Endothelial cell of umbilical vein (primary cell): ENCODE measurements around the gene FBXO21. TPM values are rescaled to one million over a fixed set of nuclear protein-coding genes. Genes with fewer than 3 reads are reported as not detected.
A peak's percentile ranks its signal among the peaks of the same experiment; 100 is the strongest.

ENCODE experiments used
- BruUV-seq: library from RNA; stranded (reverse); fragments of 400-500 nt; replicated peaks from 2 replicates; lab custom pipeline; 2021; lab: Mats Ljungman, UMichigan
- CTCF ChIA-PET: fragments of 300-600, 350-600 bp; sonication (Branson Sonifier 250); formaldehyde crosslinking; loops from one replicate; lab custom pipeline; 2021; ENCODE audit warnings: antibody characterized with exemption, inconsistent platforms; lab: Charles Lee
- POLR2A ChIA-PET: fragments of 300-600, 350-600 bp; sonication (Branson Sonifier 250); formaldehyde crosslinking; loops from one replicate; lab custom pipeline; 2021; ENCODE audit warnings: antibody characterized with exemption, inconsistent platforms; lab: Charles Lee
- DNase-seq: peaks from one replicate; pipeline ENCODE4 v3.0.0-alpha.2; 2011; ENCODE audit warnings: low read depth, low spot score
- FAIRE-seq: peaks from 2 replicates; lab custom pipeline; 2011; peaks lifted over from hg19 to GRCh38; lab: Jason Lieb, UNC
- H2AFZ ChIP-seq: 2 replicates; pipeline ENCODE4 v1.6.0; 2012; ENCODE audit warnings: low read depth, low read length, control low read depth, inconsistent platforms
- H3K27ac ChIP-seq: 2 replicates; pipeline ENCODE4 v1.5.1; 2011; ENCODE audit warnings: low read depth, mild to moderate bottlenecking, control low read depth, low read length, moderate library complexity; ENCODE audit not compliant: insufficient read depth
- H3K27me3 ChIP-seq, 2 experiments: 2 replicates each; pipeline versions ENCODE4 v1.6.0 to v1.6.1; 2011; ENCODE audit warnings: low read length in 2 of 2, mixed read lengths in 1 of 2; ENCODE audit not compliant: control insufficient read depth in 2 of 2, insufficient read depth in 2 of 2
- H3K36me3 ChIP-seq, 2 experiments: 2 replicates in 1 of 2; 3 replicates in 1 of 2; pipeline ENCODE4 v1.5.1; 2011; ENCODE audit warnings: low read length in 2 of 2, mild to moderate bottlenecking in 1 of 2, moderate library complexity in 1 of 2; ENCODE audit not compliant: control insufficient read depth in 2 of 2, insufficient read depth in 2 of 2; ENCODE audit errors: extremely low read depth in 1 of 2
- H3K4me1 ChIP-seq: 3 replicates; pipeline ENCODE4 v1.5.1; 2011; ENCODE audit warnings: mild to moderate bottlenecking, low read length; ENCODE audit not compliant: control insufficient read depth, insufficient read depth; ENCODE audit errors: extremely low read depth
- H3K4me2 ChIP-seq: 2 replicates; pipeline ENCODE4 v1.6.1; 2011; ENCODE audit warnings: low read length, control low read depth, mixed read lengths; ENCODE audit not compliant: insufficient read depth
- H3K4me3 ChIP-seq, 3 experiments: fragments of 200-600 bp in 1 of 3; sonication (generic), shearing (Covaris generic) in 1 of 3; replicated peaks in 1 of 3; 2 replicates each; pipeline ENCODE4 v1.5.1; 2011 to 2016; ENCODE audit warnings: control low read depth in 3 of 3, low read length in 3 of 3, mild to moderate bottlenecking in 2 of 3, inconsistent platforms in 1 of 3, low read depth in 1 of 3, moderate library complexity in 1 of 3; ENCODE audit not compliant: insufficient read depth in 1 of 3
- H3K79me2 ChIP-seq: 2 replicates; pipeline ENCODE4 v1.6.0; 2012; ENCODE audit warnings: low read length, inconsistent platforms; ENCODE audit not compliant: control insufficient read depth, insufficient read depth
- H3K9ac ChIP-seq: replicated peaks from 2 replicates; pipeline ENCODE3; 2011; ENCODE audit warnings: low read length, control low read depth; ENCODE audit not compliant: insufficient read depth; ENCODE audit errors: extremely low read depth
- H3K9me1 ChIP-seq: replicated peaks from 3 replicates; pipeline ENCODE4 v1.6.0; 2011; ENCODE audit warnings: mild to moderate bottlenecking, low read length; ENCODE audit not compliant: control insufficient read depth, insufficient read depth; ENCODE audit errors: extremely low read depth
- H3K9me3 ChIP-seq: replicated peaks from 2 replicates; pipeline ENCODE4 v1.5.1; 2012; ENCODE audit warnings: low read length, inconsistent platforms; ENCODE audit not compliant: control insufficient read depth, insufficient read depth
- H4K20me1 ChIP-seq: replicated peaks from 2 replicates; pipeline ENCODE3; 2011; ENCODE audit warnings: mild to moderate bottlenecking, low read length; ENCODE audit not compliant: control insufficient read depth, insufficient read depth; ENCODE audit errors: extremely low read depth
- FOS ChIP-seq: IDR thresholded peaks from 2 replicates; pipeline ENCODE4 v1.6.1; 2011; ENCODE audit warnings: mild to moderate bottlenecking, low read length, moderate library complexity, borderline replicate concordance; ENCODE audit not compliant: insufficient read depth
- GATA2 ChIP-seq: IDR thresholded peaks from 2 replicates; pipeline ENCODE4 v1.7.0; 2011; ENCODE audit warnings: low read depth, mild to moderate bottlenecking, moderate library complexity, mixed read lengths, low read length; ENCODE audit not compliant: insufficient read length, insufficient read depth
- JUN ChIP-seq: IDR thresholded peaks from 2 replicates; pipeline ENCODE4 v1.6.1; 2011; ENCODE audit warnings: borderline replicate concordance, low read depth; ENCODE audit not compliant: insufficient read length, insufficient read depth
- POLR2A ChIP-seq: IDR thresholded peaks from 2 replicates; pipeline ENCODE4 v1.6.1; 2012; ENCODE audit warnings: low read depth, mild to moderate bottlenecking, control low read depth, low read length
- dilution Hi-C: fragments of 300-500 bp; cut with MboI; formaldehyde crosslinking; loops from one replicate; pipeline ENCODE4 v1.15.0; 2019; ENCODE audit warnings: low sequenced_read_pairs; ENCODE audit not compliant: extremely low pct_ligation_motif_present
- intact Hi-C: fragments of 100-400 bp; cut with micrococcal nuclease; formaldehyde crosslinking; loops from one replicate; pipeline ENCODE4 v1.10.0; 2022
- polyA plus RNA-seq, 4 experiments: library from polyadenylated mRNA; depleted of rRNA in 3 of 4; stranded (reverse) in 3 of 4; unstranded in 1 of 4; fragments of >200 nt; gene quantifications; 2 replicates each; pipeline versions ENCODE4 v1.2.1 to v1.2.3, GENCODE V29; 2011 to 2012; ENCODE audit warnings: missing spikeins in 1 of 4
- total RNA-seq: library from RNA; stranded (reverse); gene quantifications from 2 replicates; pipeline ENCODE4 v1.2.3, GENCODE V29; 2021

Gene FBXO21
- total and polyA plus RNA-seq, 2 donors (not counting 3 experiments of a cell fraction or from before 2014, with no cell fraction given): 41.6 to 66.7 TPM

DNA sequence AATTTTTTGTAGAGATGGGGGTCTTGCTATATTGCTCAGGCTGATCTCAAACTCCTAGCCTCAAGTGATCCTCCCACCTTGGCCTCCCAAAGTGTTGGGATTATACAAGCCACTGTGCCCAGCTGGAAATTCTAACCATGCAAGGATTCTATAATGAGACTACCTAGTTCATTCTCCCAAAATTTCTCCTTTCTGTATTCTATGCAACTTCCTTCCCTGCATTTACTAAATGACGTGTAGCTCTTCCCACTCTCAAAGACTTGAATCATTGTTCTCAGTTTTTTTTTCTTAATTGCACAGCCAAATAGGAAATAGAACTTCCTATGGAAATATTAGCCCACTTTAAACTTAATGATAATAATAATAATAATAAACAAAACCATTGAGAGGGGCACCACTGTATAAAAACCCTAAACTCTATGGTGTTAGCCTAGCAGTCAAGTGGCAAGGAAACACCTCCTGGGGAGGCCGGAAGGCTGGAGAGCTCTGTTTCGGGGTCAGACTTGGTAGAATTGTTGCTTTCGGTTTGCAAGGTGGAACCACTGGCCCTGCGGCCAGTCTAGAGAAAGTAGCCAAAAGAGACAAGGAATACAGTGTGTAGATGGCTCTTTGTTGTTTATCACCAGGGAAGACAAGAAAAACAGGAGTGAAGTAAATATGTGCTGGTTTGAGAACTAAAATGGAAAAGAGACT lies 51.1 kb downstream of the FBXO21 start:
- CTCF ChIA-PET: interaction anchor here (1.1 to 2.1 kb wide), 7 partner anchors 9 to 436 kb away, joined by 3 to 12 read pairs (median 4); no protein-coding TSS in a partner anchor
- dilution Hi-C loops: no loop called here

DNA sequence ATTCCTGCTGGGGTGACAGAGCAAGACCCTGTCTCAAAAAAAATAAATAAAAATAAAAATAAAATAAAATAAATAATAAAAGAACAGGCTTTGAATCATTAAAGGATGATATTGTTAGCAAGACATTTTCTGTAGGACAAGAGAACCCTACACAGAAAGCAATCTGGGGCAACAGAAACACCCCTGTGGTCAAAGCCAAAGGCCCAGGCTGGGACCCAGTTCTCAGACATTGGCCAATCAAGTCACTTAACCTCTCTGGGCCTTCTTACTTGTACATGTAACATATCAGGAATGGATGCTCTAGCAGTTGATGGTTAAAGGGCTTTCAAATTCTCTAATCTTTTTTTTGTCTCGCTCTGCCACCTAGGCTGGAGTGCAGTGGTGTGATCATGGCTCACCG lies 55.5 kb downstream of the FBXO21 start:
- no peak overlapping the region for H2AFZ ChIP-seq
- POLR2A ChIA-PET: no interaction called here
- H3K9me3 ChIP-seq: no peaks in the 10 kb centered on the region
- DNase-seq (no peak), FAIRE-seq (no peak)
- H4K20me1 ChIP-seq: no peaks in the 10 kb centered on the region
- dilution Hi-C loops: no loop called here
- CTCF ChIA-PET: no interaction called here
- no peak overlapping the region for H3K4me2 ChIP-seq
- intact Hi-C loops: loop anchor here (5.0 kb wide), 1 partner anchor 432 kb away; no protein-coding TSS in a partner anchor
- H3K36me3 ChIP-seq: no peaks in the 10 kb centered on the region
- H3K79me2 ChIP-seq: no peaks in the 10 kb centered on the region
- no TSS peak for BruUV-seq
- TF ChIP-seq GATA2: no peak
- TF ChIP-seq JUN: no peak
- H3K4me3 ChIP-seq: no peak overlapping the region
- H3K9me1 ChIP-seq: no peaks in the 10 kb centered on the region
- H3K27me3 ChIP-seq: no peaks in the 10 kb centered on the region
- H3K27ac ChIP-seq: no peak overlapping the region
- H3K4me1 ChIP-seq: peaks cover 4% of the 10 kb centered on the region
- no peak overlapping the region for H3K9ac ChIP-seq

More for the DNA sequence above, 51.1 kb downstream of the FBXO21 start:
- H3K9ac ChIP-seq: no peak overlapping the region
- H3K79me2 ChIP-seq: no peaks in the 10 kb centered on the region
- H3K27me3 ChIP-seq: no peaks in the 10 kb centered on the region
- H3K9me1 ChIP-seq: no peaks in the 10 kb centered on the region
- no peaks in the 10 kb centered on the region for H3K9me3 ChIP-seq
- H3K4me3 ChIP-seq: peak overlapping the region in 1 of 3 experiments; percentile 2
- H3K4me2 ChIP-seq: peak overlapping the region; percentile 47
- no peak overlapping the region for H3K27ac ChIP-seq
- DNase-seq (peak; percentile 41), FAIRE-seq (peak; percentile 67)
- TSS peak; percentile 10 for BruUV-seq
- H4K20me1 ChIP-seq: no peaks in the 10 kb centered on the region
- peaks cover under 1% of the 10 kb centered on the region for H3K4me1 ChIP-seq
- H3K36me3 ChIP-seq: no peaks in the 10 kb centered on the region
- no peak overlapping the region for H2AFZ ChIP-seq
- TF ChIP-seq POLR2A (no peak), JUN (no peak), FOS (no peak)
- intact Hi-C loops: loop anchor here (5.0 kb wide), 1 partner anchor 437 kb away; no protein-coding TSS in a partner anchor
- POLR2A ChIA-PET: interaction anchor here (0.6 kb wide), 1 partner anchor 97 kb away, joined by 6 read pairs; no protein-coding TSS in a partner anchor
